RWPE1 (cell line): ENCODE measurements around the gene SYNGR3.

Experiments used
- CTCF ChIA-PET: fragments of 350-600 bp; sonication (Branson Sonifier 250); formaldehyde crosslinking; extraction: SDS; loops from one replicate; lab custom pipeline; 2021; lab: Yijun Ruan, JAX
- POLR2A ChIA-PET: fragments of 400-600 bp; formaldehyde crosslinking; extraction: SDS; loops from one replicate; lab custom pipeline; 2020; ENCODE audit warnings: antibody characterized with exemption; ENCODE audit not compliant: low non-redundant PET; lab: Yijun Ruan, JAX
- DNase-seq: peaks from one replicate; pipeline ENCODE4 v3.0.0; 2012; ENCODE audit warnings: low spot score
- H3K27ac ChIP-seq: fragments of 450-650 bp; 2 replicates; pipeline ENCODE4 v1.5.1; 2017
- TF ChIP-seq, protein P1 (sequence below): fragments of 450-650 bp; conservative IDR thresholded peaks from 2 replicates; pipeline ENCODE4 v1.5.1; 2017; ENCODE audit warnings: low read depth, mild to moderate bottlenecking

Gene SYNGR3

DNA sequence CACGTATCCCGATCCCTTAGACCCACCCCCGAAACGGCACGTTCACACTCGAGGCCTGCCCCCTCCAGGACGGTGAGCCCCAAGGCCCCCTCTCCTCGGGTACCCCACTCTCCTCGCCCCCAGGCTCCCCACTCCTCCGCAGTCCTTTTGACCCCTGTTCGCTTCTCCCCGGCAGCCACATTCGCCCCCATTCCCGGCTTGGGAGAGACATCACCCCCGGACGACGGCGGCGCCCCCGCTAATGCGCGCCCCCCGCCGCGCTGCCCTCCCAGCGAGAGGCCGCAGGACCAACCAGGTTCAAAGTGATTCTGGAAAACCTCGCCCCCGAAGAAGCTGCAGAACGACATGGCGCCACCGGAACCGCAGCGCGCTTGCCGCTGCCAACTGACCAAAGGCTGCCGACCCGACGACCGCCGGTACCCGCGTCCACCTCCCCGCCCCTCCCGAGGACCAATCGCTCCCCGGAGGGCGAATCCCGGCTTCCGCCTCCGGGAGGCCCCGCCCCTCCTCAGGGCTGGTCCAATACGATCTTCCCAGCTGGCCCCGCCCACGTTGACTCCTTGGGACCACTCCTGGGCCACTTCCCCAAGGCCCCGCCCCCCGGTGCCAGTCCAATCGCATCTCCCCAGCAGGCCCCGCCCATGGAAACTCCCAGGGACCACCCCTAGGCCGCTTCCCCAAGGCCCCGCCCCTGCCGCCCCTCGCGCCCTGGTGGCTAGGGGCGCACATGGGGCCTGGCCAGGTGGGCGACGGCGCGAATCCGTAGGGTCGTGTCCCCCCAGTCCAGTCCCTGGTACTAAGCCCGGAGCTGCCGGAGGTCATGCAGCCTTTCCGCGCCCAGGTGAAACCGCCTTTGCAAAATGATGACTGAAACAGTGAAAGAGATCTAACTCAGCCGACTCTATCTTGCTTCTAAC lies 46.7 kb upstream of the SYNGR3 start, which contains the start of gene MSRB1:
Gene MSRB1 (minus strand): TSS at position 390 of the 917 bp plus-strand sequence. CDS start 43 bp downstream, at position 347.
- CTCF ChIA-PET: no interaction called here
- TF ChIP-seq, protein P1, sequence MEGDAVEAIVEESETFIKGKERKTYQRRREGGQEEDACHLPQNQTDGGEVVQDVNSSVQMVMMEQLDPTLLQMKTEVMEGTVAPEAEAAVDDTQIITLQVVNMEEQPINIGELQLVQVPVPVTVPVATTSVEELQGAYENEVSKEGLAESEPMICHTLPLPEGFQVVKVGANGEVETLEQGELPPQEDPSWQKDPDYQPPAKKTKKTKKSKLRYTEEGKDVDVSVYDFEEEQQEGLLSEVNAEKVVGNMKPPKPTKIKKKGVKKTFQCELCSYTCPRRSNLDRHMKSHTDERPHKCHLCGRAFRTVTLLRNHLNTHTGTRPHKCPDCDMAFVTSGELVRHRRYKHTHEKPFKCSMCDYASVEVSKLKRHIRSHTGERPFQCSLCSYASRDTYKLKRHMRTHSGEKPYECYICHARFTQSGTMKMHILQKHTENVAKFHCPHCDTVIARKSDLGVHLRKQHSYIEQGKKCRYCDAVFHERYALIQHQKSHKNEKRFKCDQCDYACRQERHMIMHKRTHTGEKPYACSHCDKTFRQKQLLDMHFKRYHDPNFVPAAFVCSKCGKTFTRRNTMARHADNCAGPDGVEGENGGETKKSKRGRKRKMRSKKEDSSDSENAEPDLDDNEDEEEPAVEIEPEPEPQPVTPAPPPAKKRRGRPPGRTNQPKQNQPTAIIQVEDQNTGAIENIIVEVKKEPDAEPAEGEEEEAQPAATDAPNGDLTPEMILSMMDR: no peak
- POLR2A ChIA-PET: interaction anchor here (0.5 to 1.0 kb wide), 4 partner anchors 16 to 43 kb away, joined by 3 to 5 read pairs (median 3); partner anchors contain the start of gene NDUFB10
- H3K27ac ChIP-seq: peak within 1 kb of the TSS; percentile 73
- peak; percentile 98 for DNase-seq

DNA sequence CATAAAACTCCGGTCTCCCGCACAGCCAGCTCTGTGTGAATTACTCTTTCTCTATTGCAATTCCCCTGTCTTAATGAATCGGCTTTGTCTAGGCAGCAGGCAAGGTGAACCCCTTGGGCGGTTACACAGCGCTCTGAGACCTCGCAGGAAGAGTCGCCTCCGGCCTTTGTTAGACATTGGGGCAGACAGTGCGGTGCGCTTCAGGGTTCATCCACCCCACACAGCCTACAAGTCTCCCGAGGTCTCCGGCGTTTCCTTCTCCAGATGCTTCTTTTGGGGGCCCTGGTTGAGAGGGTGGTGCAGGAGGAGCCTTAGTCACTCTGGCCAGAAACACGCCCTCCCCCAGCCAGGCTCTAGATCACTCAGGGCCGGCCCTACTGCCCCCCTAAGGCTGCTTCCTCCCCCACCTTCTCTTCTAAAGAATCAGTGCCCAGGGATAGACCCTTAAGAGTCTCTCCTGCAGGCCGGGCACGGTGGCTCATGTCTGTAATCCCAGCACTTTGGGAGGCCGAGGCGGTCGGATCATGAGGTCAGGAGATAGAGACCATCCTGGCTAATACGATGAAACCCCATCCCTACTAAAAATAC lies 45.1 kb upstream of the SYNGR3 start:
- TF ChIP-seq, protein P1: no peak
- DNase-seq: no peak
- H3K27ac ChIP-seq: no peak overlapping the region
- CTCF ChIA-PET: interaction anchor here (0.7 kb wide), 2 partner anchors 28 to 107 kb away, joined by 3 read pairs; no protein-coding TSS in a partner anchor
- POLR2A ChIA-PET: interaction anchor here (0.7 kb wide), 1 partner anchor 8 kb away, joined by 3 read pairs; no protein-coding TSS in a partner anchor

DNA sequence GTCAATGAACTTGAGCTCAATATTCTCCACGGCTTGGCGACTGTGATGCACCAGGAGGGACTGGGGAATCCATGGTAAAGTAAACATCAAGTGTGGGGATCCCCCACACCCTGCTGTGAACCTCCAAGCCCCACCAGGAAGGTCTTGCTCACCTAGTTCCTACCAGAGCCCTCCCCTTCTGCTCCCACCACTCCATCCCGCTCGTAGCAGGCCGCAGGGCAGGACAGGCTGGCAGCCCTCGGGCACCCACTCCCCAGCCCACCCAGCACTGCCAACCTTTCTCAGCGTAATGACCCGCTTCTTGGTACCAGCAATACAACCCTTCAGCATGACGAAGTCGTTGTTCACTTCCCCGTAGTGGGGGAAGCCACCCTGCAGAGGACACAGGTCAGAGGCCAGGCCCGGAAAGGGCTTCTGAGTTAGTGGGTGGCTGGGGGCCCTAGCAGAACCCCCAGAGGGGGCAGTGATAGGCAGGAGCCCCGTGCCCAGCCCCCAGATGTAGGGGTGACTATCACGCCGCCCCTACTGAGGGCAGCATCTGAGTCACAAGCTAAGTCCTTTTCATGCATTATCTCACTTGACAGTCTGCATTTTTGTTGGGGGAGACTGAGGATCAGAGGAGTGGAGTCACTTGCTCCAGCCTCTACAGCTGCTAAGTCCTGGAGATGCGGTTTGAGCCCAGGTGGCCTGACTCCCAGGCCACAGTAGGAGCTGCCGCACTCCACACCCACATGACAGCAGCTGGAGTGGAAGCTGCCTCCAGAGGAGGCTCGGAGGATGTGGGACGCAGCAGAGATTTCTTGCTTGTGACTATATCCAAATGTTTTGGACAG lies 44.0 kb upstream of the SYNGR3 start:
- TF ChIP-seq, protein P1: no peak
- no peak overlapping the region for H3K27ac ChIP-seq
- ChIA-PET CTCF (interaction anchor here (0.5 kb wide), 1 partner anchor 51 kb away, joined by 6 read pairs; no protein-coding TSS in a partner anchor), POLR2A (interaction anchor here (0.6 kb wide), 1 partner anchor 16 kb away, joined by 3 read pairs; no protein-coding TSS in a partner anchor)
- no peak for DNase-seq

- no peak overlapping the region for H3K27ac ChIP-seq
- ChIA-PET CTCF (interaction anchor here (0.5 to 0.6 kb wide), 2 partner anchors 50 to 269 kb away, joined by 3 to 6 read pairs; no protein-coding TSS in a partner anchor), POLR2A (no interaction called here)
- TF ChIP-seq, protein P1: no peak
- no peak for DNase-seq
These were observed 43.0 kb upstream of the SYNGR3 start for GRCh38 chr16:1946495-1947368.

- POLR2A ChIA-PET: no interaction called here
- TF ChIP-seq, protein P1: no peak
- CTCF ChIA-PET: interaction anchor here (0.6 kb wide), 1 partner anchor 268 kb away, joined by 3 read pairs; no protein-coding TSS in a partner anchor
These were observed 42.5 kb upstream of the SYNGR3 start for GRCh38 chr16:1947369-1947670.

More at GRCh38 chr16:1947369-1947670, 42.5 kb upstream of the SYNGR3 start:
- no peak overlapping the region for H3K27ac ChIP-seq
- DNase-seq: no peak
